Keratinocyte (primary cell): ENCODE results near the gene DIP2B. TPM values are rescaled to one million over a fixed set of nuclear protein-coding genes. Genes with fewer than 3 reads are reported as not detected.

Source experiments
- DNase-seq: peaks from one replicate; pipeline ENCODE4 v3.0.0-alpha.2; 2011; ENCODE audit warnings: low read depth, missing footprints, low spot score
- FAIRE-seq: peaks from 2 replicates; lab custom pipeline; 2011; peaks lifted over from hg19 to GRCh38; lab: Jason Lieb, UNC
- H2AFZ ChIP-seq: 2 replicates; pipeline ENCODE4 v1.6.0; 2012; ENCODE audit warnings: low read length, control low read depth, inconsistent platforms; ENCODE audit not compliant: control insufficient read depth
- H3K27ac ChIP-seq: 2 replicates; pipeline ENCODE4 v1.5.1; 2011; ENCODE audit warnings: low read length; ENCODE audit not compliant: control insufficient read depth, insufficient read depth
- H3K27me3 ChIP-seq: 3 replicates; pipeline ENCODE4 v1.6.0; 2011; ENCODE audit warnings: low read length; ENCODE audit not compliant: control insufficient read depth, insufficient read depth; ENCODE audit errors: extremely low read depth
- H3K36me3 ChIP-seq, 2 experiments: 2 replicates in 1 of 2; 3 replicates in 1 of 2; pipeline ENCODE4 v1.5.1; 2011; ENCODE audit warnings: low read length in 2 of 2, mild to moderate bottlenecking in 1 of 2; ENCODE audit not compliant: control insufficient read depth in 2 of 2, insufficient read depth in 2 of 2; ENCODE audit errors: extremely low read depth in 1 of 2
- H3K4me1 ChIP-seq: 3 replicates; pipeline ENCODE4 v1.5.1; 2011; ENCODE audit warnings: low read length; ENCODE audit not compliant: control insufficient read depth, insufficient read depth; ENCODE audit errors: extremely low read depth
- H3K4me2 ChIP-seq: 3 replicates; pipeline ENCODE4 v1.6.0; 2011; ENCODE audit warnings: low read depth, low read length; ENCODE audit not compliant: control insufficient read depth, insufficient read depth; ENCODE audit errors: extremely low read depth
- H3K4me3 ChIP-seq, 3 experiments: fragments of 200-600 bp in 1 of 3; sonication (generic) in 1 of 3; 2 replicates in 2 of 3; 3 replicates in 1 of 3; pipeline ENCODE4 v1.5.1; 2011 to 2016; ENCODE audit warnings: low read length in 3 of 3, mild to moderate bottlenecking in 3 of 3, control low read depth in 2 of 3, inconsistent platforms in 1 of 3, low read depth in 1 of 3, mixed read lengths in 1 of 3, mixed run types in 1 of 3, moderate library complexity in 1 of 3; ENCODE audit not compliant: control insufficient read depth in 2 of 3, insufficient read depth in 2 of 3; ENCODE audit errors: extremely low read depth in 1 of 3
- H3K79me2 ChIP-seq: 2 replicates; pipeline ENCODE4 v1.6.0; 2012; ENCODE audit warnings: low read length; ENCODE audit not compliant: control insufficient read depth, insufficient read depth
- H3K9ac ChIP-seq: 3 replicates; pipeline ENCODE4 v1.6.0; 2011; ENCODE audit warnings: low read length; ENCODE audit not compliant: control insufficient read depth, insufficient read depth; ENCODE audit errors: extremely low read depth
- H3K9me1 ChIP-seq: 3 replicates; pipeline ENCODE4 v1.6.0; 2011; ENCODE audit warnings: low read length; ENCODE audit not compliant: control insufficient read depth, insufficient read depth; ENCODE audit errors: extremely low read depth
- H3K9me3 ChIP-seq: 2 replicates; pipeline ENCODE4 v1.5.1; 2012; ENCODE audit warnings: low read depth, low read length; ENCODE audit not compliant: control insufficient read depth
- H4K20me1 ChIP-seq: 3 replicates; pipeline ENCODE4 v1.6.0; 2011; ENCODE audit warnings: low read length; ENCODE audit not compliant: control insufficient read depth, insufficient read depth; ENCODE audit errors: extremely low read depth
- CTCF ChIP-seq, 3 experiments: IDR thresholded peaks in 1 of 3; conservative IDR thresholded peaks in 1 of 3; optimal IDR thresholded peaks in 1 of 3; 2 replicates in 2 of 3; 3 replicates in 1 of 3; pipeline versions ENCODE3 to v1.5.1; 2011; ENCODE audit warnings: low read length in 3 of 3, mild to moderate bottlenecking in 3 of 3, moderate library complexity in 2 of 3, control low read depth in 1 of 3, inconsistent platforms in 1 of 3; ENCODE audit not compliant: insufficient read depth in 2 of 3; ENCODE audit errors: extremely low read depth in 1 of 3
- EZH2 ChIP-seq: IDR thresholded peaks from one replicate; pipeline ENCODE4 v1.6.1; 2012; ENCODE audit warnings: inconsistent platforms, mild to moderate bottlenecking, low read length, moderate library complexity
- dilution Hi-C: fragments of 300-500 bp; cut with MboI; formaldehyde crosslinking; loops from one replicate; pipeline ENCODE4 v1.7.0; 2020; ENCODE audit warnings: low sequenced_read_pairs; ENCODE audit not compliant: extremely low pct_ligation_motif_present
- polyA plus RNA-seq, 5 experiments: library from polyadenylated mRNA; depleted of rRNA in 3 of 5; stranded (reverse) in 3 of 5; stranded (forward) in 1 of 5; unstranded in 1 of 5; fragments of >200 nt; gene quantifications; 1 replicate in 1 of 5; 2 replicates in 3 of 5; 3 replicates in 1 of 5; pipeline versions ENCODE4 v1.2.1 to v1.2.3, GENCODE V29; 2011 to 2012; ENCODE audit warnings: missing spikeins in 2 of 5, low read depth in 1 of 5, low replicate concordance in 1 of 5

Gene DIP2B
- polyA plus RNA-seq, 1 donor (not counting 4 experiments of a cell fraction or from before 2014, with no cell fraction given) = 30.2 TPM

GRCh38 chr12:50639721-50640120 is 134.9 kb downstream of the DIP2B start:
- Histone ChIP-seq H3K4me2 (no peak overlapping the region), H3K27ac (no peak overlapping the region), H4K20me1 (no peaks in the 10 kb centered on the region), H3K27me3 (no peaks in the 10 kb centered on the region), H3K9me3 (no peaks in the 10 kb centered on the region), H3K9ac (no peak overlapping the region), H3K4me3 (no peak overlapping the region), H3K9me1 (no peaks in the 10 kb centered on the region), H3K36me3 (peaks cover 3% of the 10 kb centered on the region in 2 experiments), H2AFZ (no peak overlapping the region), H3K79me2 (peaks cover 29% of the 10 kb centered on the region), H3K4me1 (peaks cover 37% of the 10 kb centered on the region)
- dilution Hi-C loops = no loop called here
- TF ChIP-seq CTCF (optimal IDR thresholded peaks at IDR 0.05 in 1 of 3, IDR thresholded peaks at IDR 0.05 in 1 of 3, conservative IDR thresholded peaks at IDR 0.05 in 1 of 3; ENCODE audit: extremely low read depth in 1 of 3, insufficient read depth in 2 of 3, low read length in 3 of 3) (no peak), EZH2 (no peak)
- DNase-seq (no peak), FAIRE-seq (no peak)

- Histone ChIP-seq H3K4me1 (peaks cover 32% of the 10 kb centered on the region), H4K20me1 (no peaks in the 10 kb centered on the region), H3K9me3 (no peaks in the 10 kb centered on the region), H3K27me3 (no peaks in the 10 kb centered on the region), H3K27ac (no peak overlapping the region), H3K4me3 (no peak overlapping the region), H3K36me3 (peaks cover 3% of the 10 kb centered on the region in 2 experiments), H2AFZ (no peak overlapping the region), H3K9ac (no peak overlapping the region), H3K4me2 (no peak overlapping the region), H3K9me1 (no peaks in the 10 kb centered on the region), H3K79me2 (peaks cover 29% of the 10 kb centered on the region)
- dilution Hi-C loops = no loop called here
- DNase-seq (no peak), FAIRE-seq (no peak)
- TF ChIP-seq EZH2 = no peak
- TF ChIP-seq CTCF (optimal IDR thresholded peaks at IDR 0.05 in 1 of 3, IDR thresholded peaks at IDR 0.05 in 1 of 3, conservative IDR thresholded peaks at IDR 0.05 in 1 of 3; ENCODE audit: extremely low read depth in 1 of 3, insufficient read depth in 2 of 3, low read length in 3 of 3) = no peak
These were observed 135.6 kb downstream of the DIP2B start for GRCh38 chr12:50640321-50640939.
